ENCODE results near the gene DACH1. TPM values are rescaled to one million over a fixed set of nuclear protein-coding genes. Genes with fewer than 3 reads are reported as not detected.

Gene DACH1
- total and polyA plus RNA-seq, 9 of the 15 experiments (the other 6 are each of a cell fraction or from before 2014, with no cell fraction given): 0.04 to 0.07 (median 0.04) TPM; not detected in 2

- no peaks in the 10 kb centered on the region for H3K9me3 ChIP-seq (replicated peaks; ENCODE audit: control insufficient read depth, insufficient read depth, low read depth, low read length)
- no peak overlapping the region for H3K4me3 ChIP-seq
- DNase-seq (ENCODE audit: extremely low read depth in 1 of 4, low spot score in 3 of 4): no peak
- no peak overlapping the region for H3K27ac ChIP-seq (ENCODE audit: extremely low read depth, low read depth, low read length)
- no peak for FAIRE-seq
- TF ChIP-seq ZNF398 (CRISPR knock-in tag; IDR thresholded peaks at IDR 0.05) (no peak), RCOR1 (IDR thresholded peaks at IDR 0.05; ENCODE audit: borderline replicate concordance in 1 of 2, low read depth in 2 of 2, low read length in 2 of 2) (no peak)
- no peak for ATAC-seq
- H3K9me1 ChIP-seq (ENCODE audit: control insufficient read depth, insufficient read depth, low read length): no peaks in the 10 kb centered on the region
- in situ Hi-C loops (cut with MboI) (no loop called here), intact Hi-C loops (cut with micrococcal nuclease) (no loop called here)
- CTCF ChIA-PET (ENCODE audit: low intra/inter-chr PET ratio): no interaction called here
- no peak overlapping the region for H3K4me2 ChIP-seq (ENCODE audit: insufficient read depth, low read length)
- no TSS peak for BruUV-seq (replicated peaks)
- no peaks in the 10 kb centered on the region for H4K20me1 ChIP-seq (replicated peaks; ENCODE audit: control insufficient read depth, insufficient read depth, low read length)
- H3K36me3 ChIP-seq (ENCODE audit: control insufficient read depth, insufficient read depth, low read length): no peaks in the 10 kb centered on the region
- no peak overlapping the region for H2AFZ ChIP-seq (ENCODE audit: low read depth, low read length)
- no CpG with 5 or more reads among the region's 1 CpG for WGBS (ENCODE audit: insufficient coverage, low coverage, missing lambda C conversion rate)
- no peaks in the 10 kb centered on the region for H3K4me1 ChIP-seq (replicated peaks in 1 of 2; ENCODE audit: control insufficient read depth in 2 of 2, insufficient read depth in 2 of 2, low read length in 2 of 2)
- no peaks in the 10 kb centered on the region for H3K79me2 ChIP-seq (ENCODE audit: control insufficient read depth, insufficient read depth, low read length)
- H3K9ac ChIP-seq (ENCODE audit: insufficient read depth in 1 of 2, low read depth in 2 of 2, low read length in 2 of 2): no peak overlapping the region
- POLR2A ChIA-PET: no interaction called here
- H3K27me3 ChIP-seq (ENCODE audit: control insufficient read depth in 2 of 2, insufficient read depth in 2 of 2, low read length in 2 of 2): no peaks in the 10 kb centered on the region
Observed at GRCh38 chr13:71464686-71465085, 402.3 kb downstream of the DACH1 start.

GRCh38 chr13:71461892-71462291 is 405.1 kb downstream of the DACH1 start:
- DNase-seq (ENCODE audit: extremely low read depth in 1 of 4, low spot score in 3 of 4): no peak
- TF ChIP-seq ATF7 (IDR thresholded peaks at IDR 0.05) (no peak), SMARCC2 (IDR thresholded peaks at IDR 0.05; ENCODE audit: low read depth) (no peak), NONO (IDR thresholded peaks at IDR 0.05; ENCODE audit: low read depth in 2 of 2, low read length in 1 of 2) (no peak), ZNF431 (CRISPR knock-in tag; IDR thresholded peaks at IDR 0.05) (no peak), GTF2A2 (tag; IDR thresholded peaks at IDR 0.05) (no peak), MEF2A (IDR thresholded peaks at IDR 0.05; ENCODE audit: control insufficient read depth, low read depth, low read length) (no peak), ZNF274 (IDR thresholded peaks at IDR 0.05; ENCODE audit: borderline replicate concordance, low read depth, low read length) (no peak), CCAR2 (IDR thresholded peaks at IDR 0.05; ENCODE audit: low read depth, low read length) (no peak), POLR2G (IDR thresholded peaks at IDR 0.05; ENCODE audit: low read depth, low read length) (no peak), CHD2 (IDR thresholded peaks at IDR 0.05; ENCODE audit: low read depth, low read length) (no peak), FIP1L1 (IDR thresholded peaks at IDR 0.05; ENCODE audit: low read depth, low read length, poor library complexity, severe bottlenecking) (no peak), RBM34 (IDR thresholded peaks at IDR 0.05; ENCODE audit: borderline replicate concordance, insufficient read depth, low read length) (no peak)

More at GRCh38 chr13:71461892-71462291, 405.1 kb downstream of the DACH1 start:
- FAIRE-seq (no peak), ATAC-seq (no peak)
- Histone ChIP-seq H3K9me1 (ENCODE audit: control insufficient read depth, insufficient read depth, low read length) (no peaks in the 10 kb centered on the region), H3K27ac (ENCODE audit: extremely low read depth, low read depth, low read length) (no peak overlapping the region), H3K4me3 (no peak overlapping the region), H3K9me3 (replicated peaks; ENCODE audit: control insufficient read depth, insufficient read depth, low read depth, low read length) (no peaks in the 10 kb centered on the region), H2AFZ (ENCODE audit: low read depth, low read length) (no peak overlapping the region), H3K4me1 (replicated peaks in 1 of 2; ENCODE audit: control insufficient read depth in 2 of 2, insufficient read depth in 2 of 2, low read length in 2 of 2) (no peaks in the 10 kb centered on the region), H3K27me3 (ENCODE audit: control insufficient read depth in 2 of 2, insufficient read depth in 2 of 2, low read length in 2 of 2) (no peaks in the 10 kb centered on the region), H3K9ac (ENCODE audit: insufficient read depth in 1 of 2, low read depth in 2 of 2, low read length in 2 of 2) (no peak overlapping the region), H3K79me2 (ENCODE audit: control insufficient read depth, insufficient read depth, low read length) (no peaks in the 10 kb centered on the region), H3K36me3 (ENCODE audit: control insufficient read depth, insufficient read depth, low read length) (no peaks in the 10 kb centered on the region), H3K4me2 (ENCODE audit: insufficient read depth, low read length) (no peak overlapping the region), H4K20me1 (replicated peaks; ENCODE audit: control insufficient read depth, insufficient read depth, low read length) (no peaks in the 10 kb centered on the region)
- ChIA-PET POLR2A (no interaction called here), CTCF (ENCODE audit: low intra/inter-chr PET ratio) (no interaction called here)
- in situ Hi-C loops (cut with MboI): no loop called here
- intact Hi-C loops (cut with micrococcal nuclease): no loop called here
- WGBS (ENCODE audit: insufficient coverage, low coverage, missing lambda C conversion rate): 0% methylated on average over 1 of the region's 1 CpG
- BruUV-seq (replicated peaks): no TSS peak

Data from K562 (cell line).